Stimulated activated effector memory CD8-positive, alpha-beta T cell treated with anti-CD3 and anti-CD28 coated beads, Interleukin-12 subunit alpha, Interleukin-12 subunit beta, amount 100 ng/mL, for 72 hours (primary cell): ENCODE measurements around the gene CNTN4.
"Not testable (repeated sequence)": the region's sequence is repeated elsewhere in the genome, so short reads cannot be mapped to it uniquely, and the experiment has no call there.

ENCODE experiments used
- ATAC-seq: fragments of 150-1000 bp; cut with Tn5 transposase; 2 replicates; pipeline ENCODE4 v1.10.0; 2021
- DNase-seq, 2 donors: peaks; one replicate each; pipeline ENCODE4 v3.0.0; 2021 to 2022; ENCODE audit warnings: low spot score in 2 of 2
- H3K27ac Mint-ChIP-seq: one replicate; pipeline ENCODE4 v1.8.0; 2022; ENCODE audit warnings: mild to moderate bottlenecking, mixed read lengths
- H3K36me3 Mint-ChIP-seq: one replicate; pipeline ENCODE4 v1.8.0; 2022; ENCODE audit warnings: mild to moderate bottlenecking, mixed read lengths
- H3K4me1 Mint-ChIP-seq: one replicate; pipeline ENCODE4 v1.8.0; 2022; ENCODE audit warnings: mixed read lengths
- H3K4me3 Mint-ChIP-seq: one replicate; pipeline ENCODE4 v1.8.0; 2022; ENCODE audit warnings: mild to moderate bottlenecking, mixed read lengths
- H3K9me3 Mint-ChIP-seq: one replicate; pipeline ENCODE4 v1.8.0; 2022; ENCODE audit warnings: mixed read lengths

Gene CNTN4

DNA sequence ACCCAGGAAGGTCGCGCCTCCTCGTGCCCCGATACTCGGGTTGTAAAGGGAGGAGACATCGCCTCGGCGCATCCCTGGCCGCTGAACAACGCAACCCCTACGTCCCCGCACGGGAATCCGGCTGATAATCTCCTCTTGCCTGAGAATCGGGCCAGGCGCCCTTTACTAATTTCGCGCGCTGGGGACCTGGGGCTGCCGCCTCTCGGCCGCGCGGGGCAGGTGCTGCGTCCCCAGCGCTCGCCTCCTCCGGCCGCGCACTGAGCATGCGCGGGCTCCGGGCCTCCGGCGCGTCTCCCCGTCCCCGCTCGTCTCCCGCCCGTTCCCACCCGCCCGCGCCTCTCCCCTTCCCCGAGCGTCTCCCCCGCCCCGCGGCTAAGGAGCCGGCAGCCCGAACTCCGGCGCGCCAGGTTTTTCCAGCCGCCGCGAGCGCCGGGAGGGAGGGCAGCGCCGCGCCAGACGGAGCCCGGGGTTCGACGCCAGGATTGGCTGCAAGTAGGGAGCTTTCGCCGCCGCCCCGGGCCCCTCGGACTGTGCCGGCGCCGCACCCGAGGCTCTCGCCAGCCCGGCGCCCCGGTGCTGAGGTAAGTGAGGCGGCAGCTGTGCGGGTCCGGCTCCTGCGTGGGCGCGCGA is at the start of gene CNTN4:
Gene CNTN4 (plus strand): TSS at position 469 of the 630 bp plus-strand sequence.
- Mint-ChIP-seq H3K4me3 (no peak within 1 kb of the TSS), H3K36me3 (no peaks in the 10 kb centered on the region), H3K4me1 (no peaks in the 10 kb centered on the region), H3K9me3 (peaks cover 4% of the 10 kb centered on the region), H3K27ac (no peak within 1 kb of the TSS)
- ATAC-seq = no peak
- DNase-seq = no peak

DNA sequence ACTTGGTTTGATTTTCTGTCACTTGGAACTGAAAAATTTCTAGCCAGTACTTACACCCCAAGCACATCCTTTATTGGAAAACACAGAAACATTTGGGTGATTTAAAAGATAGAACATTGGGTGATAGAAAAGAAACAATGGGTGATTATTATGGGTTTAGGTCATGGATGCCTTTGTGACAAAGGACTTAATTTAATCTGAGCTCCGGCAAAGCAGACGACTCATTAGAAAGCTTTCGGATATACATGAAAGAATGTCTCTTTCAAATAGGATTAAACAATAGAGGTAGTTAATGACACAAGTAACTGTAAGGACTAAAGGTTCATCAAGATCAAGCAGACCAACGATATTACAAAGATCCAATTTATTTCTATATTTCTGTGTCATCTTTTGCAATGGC is 37.3 kb upstream of the CNTN4 start:
- Mint-ChIP-seq H3K27ac (no peak overlapping the region), H3K36me3 (no peaks in the 10 kb centered on the region), H3K9me3 (peaks cover 8% of the 10 kb centered on the region), H3K4me3 (no peak overlapping the region), H3K4me1 (no peaks in the 10 kb centered on the region)
- no peak for DNase-seq
- no peak for ATAC-seq

DNA sequence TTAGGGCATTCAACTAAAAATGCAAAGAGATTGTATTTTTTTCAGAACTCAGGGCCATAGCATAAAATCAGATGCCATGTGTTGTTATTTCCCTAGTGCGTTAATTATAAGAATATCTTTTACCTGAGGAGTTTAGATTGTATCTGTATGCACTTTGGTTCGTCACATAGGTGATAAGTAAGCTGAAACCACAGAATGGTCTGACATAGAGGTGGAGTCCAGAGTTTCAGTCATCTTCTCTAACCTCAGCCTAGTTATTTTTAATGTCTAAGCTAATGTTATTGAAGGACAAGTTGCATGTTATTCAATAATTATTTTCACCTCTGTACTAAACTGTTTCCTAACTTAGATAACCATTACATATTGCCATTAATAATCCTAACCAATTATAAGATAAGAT is 27.1 kb upstream of the CNTN4 start:
- no peak overlapping the region for H3K27ac Mint-ChIP-seq
- no peak overlapping the region for H3K4me3 Mint-ChIP-seq
- H3K9me3 Mint-ChIP-seq = peaks cover 11% of the 10 kb centered on the region
- H3K36me3 Mint-ChIP-seq = no peaks in the 10 kb centered on the region
- H3K4me1 Mint-ChIP-seq = no peaks in the 10 kb centered on the region
- ATAC-seq (no peak), DNase-seq (no peak)

DNA sequence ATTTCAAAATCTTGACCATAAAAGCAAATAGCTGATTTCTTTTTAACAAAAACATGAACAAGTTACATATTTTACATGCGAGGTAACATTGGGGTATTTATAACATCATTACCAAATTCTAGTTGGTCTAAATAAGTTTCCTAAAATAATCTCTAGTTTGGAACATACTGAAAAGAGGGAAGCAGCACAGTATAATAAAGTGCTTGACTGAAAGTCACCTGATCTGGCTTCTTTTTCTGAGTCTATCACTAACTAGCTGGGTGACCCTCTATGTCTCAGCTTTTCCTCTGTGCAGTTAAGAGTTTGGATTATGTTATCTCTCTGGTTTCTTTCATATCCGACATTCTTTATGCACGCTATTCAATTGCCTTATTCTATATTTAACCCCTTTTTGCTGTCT is 19.8 kb upstream of the CNTN4 start:
- peaks cover 12% of the 10 kb centered on the region for H3K9me3 Mint-ChIP-seq
- H3K4me1 Mint-ChIP-seq = no peaks in the 10 kb centered on the region
- H3K4me3 Mint-ChIP-seq = no peak overlapping the region
- no peak for ATAC-seq
- H3K27ac Mint-ChIP-seq = no peak overlapping the region
- no peak for DNase-seq
- H3K36me3 Mint-ChIP-seq = no peaks in the 10 kb centered on the region

DNA sequence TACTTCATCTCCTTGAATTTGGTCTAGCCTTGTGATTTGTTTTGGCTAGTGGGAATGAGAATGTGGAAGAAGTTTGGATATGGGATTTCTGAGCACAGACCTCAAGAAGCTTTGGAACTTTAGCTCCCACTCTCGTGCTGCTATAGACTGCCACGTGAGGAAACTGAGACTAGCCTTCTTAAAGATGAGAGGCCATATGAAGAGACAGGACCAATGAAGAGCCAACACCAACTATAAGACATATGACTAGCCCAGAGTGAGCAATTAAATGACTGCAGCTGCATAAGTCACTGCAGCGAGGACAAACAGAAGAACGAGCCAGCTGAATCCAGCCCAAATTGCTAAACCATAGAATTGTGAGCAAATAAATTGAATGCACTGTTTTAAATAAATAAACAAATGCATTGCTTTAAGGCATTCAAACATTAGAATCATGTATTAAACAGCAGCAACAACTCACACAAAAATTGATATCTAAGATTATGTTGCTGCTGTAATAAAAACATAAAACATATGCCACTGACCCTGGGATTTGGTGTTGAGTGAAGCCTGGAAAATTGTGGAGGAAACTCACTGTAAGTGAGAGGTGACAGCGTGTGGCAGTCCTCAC is 15.7 kb upstream of the CNTN4 start:
- no peaks in the 10 kb centered on the region for H3K4me1 Mint-ChIP-seq
- H3K27ac Mint-ChIP-seq = no peak overlapping the region
- H3K9me3 Mint-ChIP-seq = peaks cover 14% of the 10 kb centered on the region
- H3K4me3 Mint-ChIP-seq = no peak overlapping the region
- DNase-seq (no peak), ATAC-seq (no peak)
- H3K36me3 Mint-ChIP-seq = no peaks in the 10 kb centered on the region

DNA sequence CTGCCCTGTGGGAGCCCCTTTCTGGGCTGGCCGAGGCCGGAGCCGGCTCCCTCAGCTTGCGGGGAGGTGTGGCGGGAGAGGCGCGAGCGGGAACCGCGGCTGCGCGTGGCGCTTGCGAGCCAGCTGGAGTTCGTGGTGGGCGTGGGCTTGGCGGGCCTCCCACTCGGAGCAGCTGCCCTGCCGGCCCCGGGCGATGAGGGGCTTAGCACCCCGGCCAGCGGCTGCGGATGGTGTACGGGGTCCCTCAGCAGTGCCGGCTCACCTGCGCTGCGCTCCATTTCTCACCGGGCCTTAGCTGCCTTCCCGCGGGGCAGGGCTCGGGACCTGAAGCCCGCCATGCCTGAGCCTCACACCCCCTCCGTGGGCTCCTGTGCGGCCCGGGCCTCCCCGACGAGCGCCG is 15.1 kb upstream of the CNTN4 start:
- not testable (repeated sequence) for H3K4me1 Mint-ChIP-seq, DNase-seq, H3K36me3 Mint-ChIP-seq, H3K27ac Mint-ChIP-seq, H3K4me3 Mint-ChIP-seq, ATAC-seq
- H3K9me3 Mint-ChIP-seq = peaks cover 14% of the 10 kb centered on the region

DNA sequence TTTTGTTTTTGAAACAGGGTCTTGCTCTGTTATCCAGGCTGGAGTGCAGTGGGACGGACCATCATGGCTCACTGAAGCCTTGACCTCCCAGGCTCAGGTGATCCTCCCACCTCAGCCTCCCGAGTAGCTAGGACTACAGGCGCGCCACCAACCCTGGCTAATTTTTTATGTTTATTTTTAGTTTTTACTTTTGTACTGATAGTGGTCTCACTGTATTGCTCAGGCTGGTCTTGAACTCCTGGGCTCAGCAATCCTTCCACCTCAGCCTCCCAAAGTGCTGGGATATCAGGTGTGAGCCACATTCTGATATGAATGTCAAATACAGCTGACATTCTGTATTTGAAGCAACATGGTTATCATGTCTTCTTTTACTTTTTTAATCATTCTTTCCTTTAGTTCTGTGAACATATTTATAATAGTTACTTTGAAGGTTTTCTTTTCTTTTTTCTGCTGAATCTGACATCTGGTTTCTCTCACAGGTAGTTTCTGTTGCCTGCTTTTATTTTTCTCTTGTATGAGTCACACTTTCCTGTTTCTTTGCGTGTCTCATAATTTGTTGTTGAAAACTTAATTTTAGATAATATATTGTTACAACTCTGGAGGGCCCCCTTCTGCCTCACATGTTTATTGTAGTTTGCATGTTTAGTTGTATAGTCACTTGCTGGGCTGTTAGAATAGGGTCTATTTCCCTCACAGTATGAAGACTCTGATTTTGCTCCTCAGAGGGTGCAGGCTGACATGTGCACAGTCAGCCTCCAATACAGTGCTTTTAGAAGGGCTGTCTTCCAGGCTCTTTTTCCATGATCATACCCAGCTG is 8.4 kb upstream of the CNTN4 start:
- H3K4me3 Mint-ChIP-seq = no peak overlapping the region
- H3K9me3 Mint-ChIP-seq = peaks cover 9% of the 10 kb centered on the region
- no peak for ATAC-seq
- no peak for DNase-seq
- H3K4me1 Mint-ChIP-seq = no peaks in the 10 kb centered on the region
- H3K27ac Mint-ChIP-seq = no peak overlapping the region
- H3K36me3 Mint-ChIP-seq = no peaks in the 10 kb centered on the region

DNA sequence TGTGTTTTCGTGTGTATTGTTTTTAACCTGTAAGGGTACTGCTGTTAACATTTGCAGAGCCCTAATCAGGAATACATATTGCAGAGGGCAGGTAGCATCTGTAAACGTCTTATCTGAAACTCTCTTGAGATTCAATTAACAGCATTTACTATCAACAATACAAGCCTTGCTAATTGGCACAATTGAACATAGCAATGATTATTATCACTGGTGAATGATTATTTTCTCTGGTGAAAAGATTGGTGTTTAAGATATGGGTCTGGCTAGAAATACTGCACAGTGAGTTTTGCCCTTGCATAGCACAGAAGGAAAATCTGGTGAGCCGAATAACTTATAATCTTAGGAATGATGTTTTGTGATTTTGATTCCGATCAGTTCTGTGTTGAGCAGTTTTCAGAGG is 5.9 kb upstream of the CNTN4 start:
- H3K36me3 Mint-ChIP-seq = no peaks in the 10 kb centered on the region
- no peaks in the 10 kb centered on the region for H3K4me1 Mint-ChIP-seq
- H3K4me3 Mint-ChIP-seq = no peak overlapping the region
- H3K9me3 Mint-ChIP-seq = peaks cover 3% of the 10 kb centered on the region
- no peak overlapping the region for H3K27ac Mint-ChIP-seq
- DNase-seq = no peak
- no peak for ATAC-seq

DNA sequence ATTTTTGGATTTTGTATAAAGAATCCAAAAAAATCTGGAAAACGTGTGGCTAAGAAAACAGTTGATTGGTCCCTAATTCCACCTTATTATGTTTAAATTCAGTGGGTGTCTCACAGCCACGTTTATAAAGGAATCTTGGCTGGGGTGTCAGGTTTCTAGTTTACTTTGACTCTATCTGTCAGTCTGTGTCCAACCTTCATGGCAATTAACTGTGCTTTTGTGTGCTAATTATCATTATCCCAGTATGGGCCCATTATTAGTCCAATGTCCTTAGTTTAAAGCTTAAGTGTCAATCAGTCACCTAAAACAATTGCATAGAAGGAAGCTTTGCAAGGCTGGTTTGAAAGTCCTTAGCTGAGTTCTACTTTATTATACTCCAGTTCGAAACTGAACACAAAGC is 3.7 kb upstream of the CNTN4 start:
- Mint-ChIP-seq H3K27ac (no peak overlapping the region), H3K9me3 (peaks cover 3% of the 10 kb centered on the region), H3K4me3 (no peak overlapping the region), H3K4me1 (no peaks in the 10 kb centered on the region), H3K36me3 (no peaks in the 10 kb centered on the region)
- ATAC-seq (no peak), DNase-seq (no peak)

DNA sequence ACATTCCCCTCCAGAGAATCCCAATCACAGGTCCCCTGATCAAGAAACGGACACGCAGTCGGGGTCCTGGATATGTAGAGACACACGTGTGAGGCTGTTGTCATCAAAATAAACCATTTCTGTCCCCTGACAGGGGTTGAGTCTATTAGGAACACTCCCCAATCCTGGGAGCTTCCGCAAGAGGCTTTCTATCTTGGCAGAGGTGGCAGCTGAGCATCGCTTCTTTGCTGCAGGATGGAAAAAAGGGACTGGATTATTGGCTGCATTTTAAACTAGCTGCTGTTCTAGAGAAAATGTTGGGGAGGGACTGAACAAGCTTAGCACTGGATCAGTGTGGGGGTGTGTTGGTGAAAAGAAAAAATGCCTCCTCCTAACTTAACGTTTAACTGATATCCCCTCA is 2.5 kb upstream of the CNTN4 start:
- no peaks in the 10 kb centered on the region for H3K36me3 Mint-ChIP-seq
- no peak overlapping the region for H3K4me3 Mint-ChIP-seq
- ATAC-seq = no peak
- DNase-seq = no peak
- H3K27ac Mint-ChIP-seq = no peak overlapping the region
- peaks cover 5% of the 10 kb centered on the region for H3K9me3 Mint-ChIP-seq
- no peaks in the 10 kb centered on the region for H3K4me1 Mint-ChIP-seq

DNA sequence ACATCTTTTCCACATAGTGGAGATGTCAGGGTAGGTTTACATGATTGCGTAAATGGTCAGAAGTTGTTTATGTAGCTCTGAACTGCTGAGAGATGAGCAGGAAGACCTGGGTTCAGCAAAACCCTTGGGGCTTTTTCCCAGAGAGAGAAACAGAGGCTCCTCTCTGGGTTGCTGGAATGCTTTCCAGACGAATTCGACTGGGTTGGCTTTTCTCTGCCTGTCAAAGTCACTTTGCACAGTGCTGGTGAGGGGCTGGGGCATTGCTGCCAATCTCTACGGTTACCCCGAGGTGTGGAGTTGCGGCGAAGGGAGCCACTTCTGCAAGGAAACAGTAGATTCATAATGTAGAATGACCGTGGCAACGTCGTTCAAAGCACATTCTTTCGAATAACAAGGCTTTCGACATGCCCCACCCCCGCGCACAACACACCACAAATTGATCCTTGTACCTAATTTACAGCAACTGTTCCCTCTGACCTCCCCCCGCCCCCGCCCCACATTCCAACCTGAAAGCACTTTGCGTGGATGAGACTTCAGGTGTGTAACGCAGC is 950 bp upstream of the CNTN4 start:
- Mint-ChIP-seq H3K36me3 (no peaks in the 10 kb centered on the region), H3K4me1 (no peaks in the 10 kb centered on the region), H3K4me3 (no peak overlapping the region), H3K9me3 (peaks cover 5% of the 10 kb centered on the region), H3K27ac (no peak overlapping the region)
- DNase-seq (no peak), ATAC-seq (no peak)

DNA sequence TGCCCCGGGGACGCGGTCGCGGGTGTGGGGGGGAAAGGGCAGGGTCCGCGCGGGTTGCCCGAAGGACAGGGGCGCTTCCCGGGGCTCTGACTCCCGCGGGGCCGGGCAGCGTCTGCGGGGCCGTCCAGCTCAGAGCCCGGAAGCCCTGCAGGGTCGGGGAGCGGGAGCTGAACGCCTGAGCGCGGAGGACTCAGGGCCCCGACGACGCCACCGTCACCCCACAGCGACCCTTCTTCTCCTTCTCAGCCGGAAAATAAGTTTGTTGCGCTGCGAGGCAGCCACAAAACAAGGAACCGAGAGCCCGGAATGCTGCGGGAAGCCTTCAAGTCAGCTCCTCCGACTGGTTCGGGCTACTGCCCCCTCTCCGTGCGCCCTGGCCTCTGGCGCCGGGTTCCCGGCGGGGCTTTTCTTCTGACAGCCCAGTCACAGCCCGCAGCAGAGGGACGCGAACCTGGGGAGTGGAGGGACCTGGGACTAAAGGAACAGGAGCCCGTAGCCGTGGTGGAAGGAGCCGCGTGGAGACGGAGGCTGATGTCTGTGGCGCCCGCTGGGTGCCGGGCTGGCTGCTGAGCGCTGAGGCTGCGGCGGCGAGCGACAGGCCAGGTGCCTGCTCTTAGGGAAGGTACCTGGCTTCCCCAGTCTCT is 484 bp downstream of the CNTN4 start:
- H3K4me1 Mint-ChIP-seq = no peaks in the 10 kb centered on the region
- peaks cover 2% of the 10 kb centered on the region for H3K9me3 Mint-ChIP-seq
- no peak overlapping the region for H3K27ac Mint-ChIP-seq
- no peaks in the 10 kb centered on the region for H3K36me3 Mint-ChIP-seq
- no peak overlapping the region for H3K4me3 Mint-ChIP-seq
- ATAC-seq (no peak), DNase-seq (no peak)

DNA sequence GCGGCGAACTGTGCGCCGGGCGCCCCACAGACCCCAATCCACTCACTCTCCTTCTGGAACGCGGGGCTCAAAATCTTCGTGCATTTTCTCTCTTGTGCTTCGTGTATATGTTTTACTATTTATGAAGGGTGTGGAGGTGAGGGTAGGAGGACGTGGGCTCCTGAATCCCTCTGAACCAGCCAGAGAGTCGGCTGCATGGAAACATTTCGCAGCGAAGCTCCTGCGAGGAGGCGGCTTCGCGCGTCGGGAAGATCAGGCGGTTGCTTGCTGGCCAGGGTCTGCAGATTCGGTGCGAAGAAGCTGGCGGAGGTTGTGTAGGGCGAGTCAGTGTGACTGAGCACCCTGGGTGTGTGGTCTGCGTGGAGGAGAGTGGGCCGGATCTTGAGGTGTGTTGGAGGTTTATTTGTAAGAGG is 1.1 kb downstream of the CNTN4 start:
- H3K4me1 Mint-ChIP-seq = no peaks in the 10 kb centered on the region
- H3K9me3 Mint-ChIP-seq = peaks cover 2% of the 10 kb centered on the region
- no peaks in the 10 kb centered on the region for H3K36me3 Mint-ChIP-seq
- ATAC-seq (peak; percentile 42), DNase-seq (no peak)
- no peak overlapping the region for H3K4me3 Mint-ChIP-seq
- H3K27ac Mint-ChIP-seq = no peak overlapping the region

DNA sequence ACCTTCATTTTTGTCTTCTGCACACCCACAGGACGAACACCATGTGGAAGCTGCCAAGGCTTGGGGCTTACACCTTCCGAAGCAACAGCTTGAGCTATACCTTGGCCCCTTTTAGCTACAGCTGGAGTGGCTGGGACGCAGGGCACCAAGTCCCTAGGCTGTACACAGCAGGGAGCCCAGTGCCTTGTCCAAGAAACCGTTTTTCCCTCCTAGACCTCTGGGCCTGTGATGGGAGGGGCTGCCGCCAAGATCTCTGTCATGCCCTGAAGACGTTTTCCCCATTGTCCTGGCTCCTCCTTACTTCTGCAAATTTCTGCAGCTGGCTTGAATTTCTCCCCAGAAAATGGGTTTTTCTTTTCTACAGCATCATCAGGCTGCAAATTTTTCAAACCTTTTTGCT is 7.8 kb downstream of the CNTN4 start:
- Mint-ChIP-seq H3K36me3 (no peaks in the 10 kb centered on the region), H3K9me3 (peaks cover 12% of the 10 kb centered on the region), H3K4me3 (no peak overlapping the region), H3K4me1 (no peaks in the 10 kb centered on the region), H3K27ac (no peak overlapping the region)
- no peak for ATAC-seq
- no peak for DNase-seq

DNA sequence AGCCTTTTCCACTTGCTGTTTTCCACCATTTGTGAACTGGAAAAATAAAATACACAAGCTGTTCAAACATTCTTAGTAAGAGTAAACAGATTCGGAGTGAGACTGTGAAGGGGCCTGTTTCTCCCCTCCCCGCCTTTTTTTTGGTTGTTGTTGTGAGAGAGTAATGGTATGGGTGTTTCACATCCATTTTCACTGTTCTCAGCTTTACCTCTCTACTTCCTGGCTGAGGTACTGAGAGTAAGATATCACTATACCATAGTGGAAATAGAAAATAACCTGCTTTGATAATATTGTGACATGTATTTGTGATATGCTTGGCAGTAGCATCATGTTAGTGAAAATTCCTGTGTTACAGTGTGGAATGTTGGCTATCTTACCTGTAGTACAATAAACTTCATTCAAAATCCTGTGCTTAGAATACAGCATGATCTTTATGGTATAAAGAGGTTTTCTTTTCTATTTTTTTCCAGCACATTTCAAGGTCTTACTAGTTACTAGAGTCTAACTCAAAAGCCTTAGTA is 12.0 kb downstream of the CNTN4 start:
- no peak overlapping the region for H3K4me3 Mint-ChIP-seq
- no peaks in the 10 kb centered on the region for H3K4me1 Mint-ChIP-seq
- H3K27ac Mint-ChIP-seq = no peak overlapping the region
- peaks cover 15% of the 10 kb centered on the region for H3K9me3 Mint-ChIP-seq
- H3K36me3 Mint-ChIP-seq = no peaks in the 10 kb centered on the region
- DNase-seq (no peak), ATAC-seq (no peak)
